MCF 10A (cell line): ENCODE data around the gene RHOBTB3. TPM values are rescaled to one million over a fixed set of nuclear protein-coding genes. Genes with fewer than 3 reads are reported as not detected.

Experiments used
- BruUV-seq: library from RNA; stranded (reverse); fragments of 400-500 nt; replicated peaks from 2 replicates; lab custom pipeline; 2021; lab: Mats Ljungman, UMichigan
- CTCF ChIA-PET: fragments of 300-600 bp; sonication (Branson Sonifier 250); formaldehyde crosslinking; extraction: SDS; loops from one replicate; lab custom pipeline; 2021; ENCODE audit warnings: antibody characterized with exemption, inconsistent platforms; lab: Yijun Ruan, JAX
- POLR2A ChIA-PET: fragments of 300-600, 350-650 bp; sonication (Branson Sonifier 250); formaldehyde crosslinking; extraction: SDS; loops from one replicate; lab custom pipeline; 2020; ENCODE audit warnings: antibody characterized with exemption, inconsistent platforms; lab: Yijun Ruan, JAX
- DNase-seq: peaks from one replicate; pipeline ENCODE4 v3.0.0-alpha.2; 2018; ENCODE audit not compliant: unreplicated experiment
- H3K27ac Mint-ChIP-seq: one replicate; pipeline ENCODE4 v1.8.0; 2022; ENCODE audit warnings: mild to moderate bottlenecking, low read depth, mixed read lengths; ENCODE audit not compliant: unreplicated experiment
- H3K27me3 Mint-ChIP-seq: one replicate; pipeline ENCODE4 v1.8.0; 2022; ENCODE audit warnings: mixed read lengths; ENCODE audit not compliant: insufficient read depth, unreplicated experiment
- H3K36me3 Mint-ChIP-seq: one replicate; pipeline ENCODE4 v1.8.0; 2022; ENCODE audit warnings: mild to moderate bottlenecking, moderate library complexity, mixed read lengths; ENCODE audit not compliant: insufficient read depth, unreplicated experiment
- H3K4me1 Mint-ChIP-seq: one replicate; pipeline ENCODE4 v1.8.0; 2022; ENCODE audit warnings: mixed read lengths; ENCODE audit not compliant: insufficient read depth, unreplicated experiment
- H3K4me3 Mint-ChIP-seq: one replicate; pipeline ENCODE4 v1.8.0; 2022; ENCODE audit warnings: mild to moderate bottlenecking, moderate library complexity, mixed read lengths; ENCODE audit not compliant: unreplicated experiment
- H3K9me3 Mint-ChIP-seq: one replicate; pipeline ENCODE4 v1.8.0; 2022; ENCODE audit warnings: mixed read lengths; ENCODE audit not compliant: unreplicated experiment
- intact Hi-C: fragments of 100-400 bp; cut with micrococcal nuclease; formaldehyde crosslinking; loops from 2 replicates; pipeline ENCODE4 v1.14.1; 2022
- total RNA-seq: library from RNA; stranded (reverse); gene quantifications from 2 replicates; pipeline ENCODE4 v1.2.3, GENCODE V29; 2022
- TF ChIP-seq, protein P1 (sequence below): fragments of 200-600 bp; IDR thresholded peaks from one replicate; pipeline ENCODE4 v1.8.0; 2022; ENCODE audit warnings: antibody characterized with exemption, mild to moderate bottlenecking; ENCODE audit not compliant: unreplicated experiment

Gene RHOBTB3
- total RNA-seq, 1 experiment from 2014 or later, result 3.4 TPM

DNA sequence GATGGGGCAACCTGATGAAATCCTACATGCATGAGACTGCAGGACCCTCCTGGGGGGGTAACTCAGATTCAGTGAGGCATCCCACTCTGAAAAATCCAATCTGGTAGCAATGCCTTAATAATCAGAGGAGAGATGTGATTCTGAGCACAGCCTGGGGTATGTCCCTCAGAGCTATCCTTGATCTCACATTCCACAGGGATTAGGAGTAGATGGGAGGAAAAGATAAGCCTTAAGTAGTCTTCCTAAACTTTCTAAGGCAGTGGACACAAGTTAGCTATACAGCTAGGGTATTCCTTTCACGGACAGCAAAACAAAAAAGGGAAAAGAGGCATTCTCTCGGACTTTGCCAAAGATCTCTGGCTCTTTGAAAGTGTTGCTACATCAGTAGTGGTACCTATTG lies 44.5 kb upstream of the RHOBTB3 start:
- no peak overlapping the region for H3K27ac Mint-ChIP-seq
- BruUV-seq, result no TSS peak
- no peaks in the 10 kb centered on the region for H3K27me3 Mint-ChIP-seq
- no peak for DNase-seq
- TF ChIP-seq, protein P1, sequence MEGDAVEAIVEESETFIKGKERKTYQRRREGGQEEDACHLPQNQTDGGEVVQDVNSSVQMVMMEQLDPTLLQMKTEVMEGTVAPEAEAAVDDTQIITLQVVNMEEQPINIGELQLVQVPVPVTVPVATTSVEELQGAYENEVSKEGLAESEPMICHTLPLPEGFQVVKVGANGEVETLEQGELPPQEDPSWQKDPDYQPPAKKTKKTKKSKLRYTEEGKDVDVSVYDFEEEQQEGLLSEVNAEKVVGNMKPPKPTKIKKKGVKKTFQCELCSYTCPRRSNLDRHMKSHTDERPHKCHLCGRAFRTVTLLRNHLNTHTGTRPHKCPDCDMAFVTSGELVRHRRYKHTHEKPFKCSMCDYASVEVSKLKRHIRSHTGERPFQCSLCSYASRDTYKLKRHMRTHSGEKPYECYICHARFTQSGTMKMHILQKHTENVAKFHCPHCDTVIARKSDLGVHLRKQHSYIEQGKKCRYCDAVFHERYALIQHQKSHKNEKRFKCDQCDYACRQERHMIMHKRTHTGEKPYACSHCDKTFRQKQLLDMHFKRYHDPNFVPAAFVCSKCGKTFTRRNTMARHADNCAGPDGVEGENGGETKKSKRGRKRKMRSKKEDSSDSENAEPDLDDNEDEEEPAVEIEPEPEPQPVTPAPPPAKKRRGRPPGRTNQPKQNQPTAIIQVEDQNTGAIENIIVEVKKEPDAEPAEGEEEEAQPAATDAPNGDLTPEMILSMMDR, result no peak
- H3K9me3 Mint-ChIP-seq, result peaks cover 7% of the 10 kb centered on the region
- H3K36me3 Mint-ChIP-seq, result no peaks in the 10 kb centered on the region
- no peaks in the 10 kb centered on the region for H3K4me1 Mint-ChIP-seq
- intact Hi-C loops, result no loop called here
- no peak overlapping the region for H3K4me3 Mint-ChIP-seq
- CTCF ChIA-PET, result interaction anchor here (0.6 kb wide), 1 partner anchor 95 kb away, joined by 4 read pairs; no protein-coding TSS in a partner anchor
- POLR2A ChIA-PET, result interaction anchor here (0.7 to 0.9 kb wide), 2 partner anchors 10 to 49 kb away, joined by 3 read pairs; no protein-coding TSS in a partner anchor

DNA sequence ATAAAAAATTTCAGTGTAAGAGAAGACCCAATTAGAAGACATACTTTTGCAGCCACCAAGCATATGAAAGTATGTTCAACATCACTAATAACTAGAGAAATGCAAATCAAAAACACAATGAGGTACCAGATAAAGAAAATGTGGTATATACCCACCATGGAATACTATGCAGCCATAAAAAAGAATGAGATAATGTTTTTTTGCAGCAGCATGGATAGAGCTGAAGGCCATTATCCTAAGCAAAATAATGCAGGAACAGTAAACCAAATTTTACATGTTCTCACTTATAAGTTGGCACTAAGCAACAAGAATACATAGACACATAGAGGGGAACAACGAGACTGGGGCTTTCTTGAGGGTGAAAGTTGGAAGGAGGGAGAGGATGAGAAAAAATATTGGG lies 41.5 kb upstream of the RHOBTB3 start:
- CTCF ChIA-PET, result interaction anchor here (0.6 kb wide), 1 partner anchor 152 kb away, joined by 3 read pairs; no protein-coding TSS in a partner anchor
- H3K4me3 Mint-ChIP-seq, result no peak overlapping the region
- no peak for DNase-seq

DNA sequence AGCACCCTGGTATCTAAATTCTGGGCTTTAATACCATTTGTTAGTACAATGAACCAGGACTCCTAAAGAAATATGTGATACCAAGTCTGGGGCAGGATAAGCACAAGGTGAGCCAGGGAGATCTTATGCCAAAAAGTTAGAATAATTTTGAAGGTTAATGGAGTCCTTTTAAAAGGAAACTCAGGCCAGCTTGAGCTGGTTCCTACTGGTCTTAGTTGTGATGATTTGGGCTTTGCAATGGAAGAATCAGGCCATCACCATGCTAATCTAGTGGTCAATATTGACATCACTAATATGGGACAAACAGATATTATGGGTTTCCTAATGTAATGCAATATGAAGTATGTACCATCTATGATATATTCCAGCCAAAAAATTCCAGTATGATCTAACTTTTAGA lies 40.8 kb upstream of the RHOBTB3 start:
- CTCF ChIA-PET, result interaction anchor here (1.1 kb wide), 1 partner anchor 20 kb away, joined by 4 read pairs; no protein-coding TSS in a partner anchor
- DNase-seq, result no peak

More for the DNA sequence above, 41.5 kb upstream of the RHOBTB3 start:
- intact Hi-C loops, result no loop called here
- POLR2A ChIA-PET, result no interaction called here
- no TSS peak for BruUV-seq
- no peaks in the 10 kb centered on the region for H3K4me1 Mint-ChIP-seq
- no peak overlapping the region for H3K27ac Mint-ChIP-seq
- H3K9me3 Mint-ChIP-seq, result peaks cover 7% of the 10 kb centered on the region
- no peaks in the 10 kb centered on the region for H3K36me3 Mint-ChIP-seq
- TF ChIP-seq, protein P1, result no peak
- no peaks in the 10 kb centered on the region for H3K27me3 Mint-ChIP-seq

More for the DNA sequence above, 40.8 kb upstream of the RHOBTB3 start:
- Mint-ChIP-seq H3K36me3 (no peaks in the 10 kb centered on the region), H3K4me3 (no peak overlapping the region), H3K4me1 (no peaks in the 10 kb centered on the region), H3K27me3 (no peaks in the 10 kb centered on the region), H3K27ac (no peak overlapping the region), H3K9me3 (peaks cover 7% of the 10 kb centered on the region)
- intact Hi-C loops, result no loop called here
- BruUV-seq, result no TSS peak
- TF ChIP-seq, protein P1, result no peak
- POLR2A ChIA-PET, result no interaction called here
